ENCODE measurements around the gene SLC15A4. TPM values are rescaled to one million over a fixed set of nuclear protein-coding genes. Genes with fewer than 3 reads are reported as not detected.

The SLC15A4 gene
- total and polyA plus RNA-seq, 2 of the 13 experiments (the other 11 are each of a cell fraction or from before 2014, with no cell fraction given) = 17.3 to 22.7 TPM

- TF ChIP-seq, protein P1, sequence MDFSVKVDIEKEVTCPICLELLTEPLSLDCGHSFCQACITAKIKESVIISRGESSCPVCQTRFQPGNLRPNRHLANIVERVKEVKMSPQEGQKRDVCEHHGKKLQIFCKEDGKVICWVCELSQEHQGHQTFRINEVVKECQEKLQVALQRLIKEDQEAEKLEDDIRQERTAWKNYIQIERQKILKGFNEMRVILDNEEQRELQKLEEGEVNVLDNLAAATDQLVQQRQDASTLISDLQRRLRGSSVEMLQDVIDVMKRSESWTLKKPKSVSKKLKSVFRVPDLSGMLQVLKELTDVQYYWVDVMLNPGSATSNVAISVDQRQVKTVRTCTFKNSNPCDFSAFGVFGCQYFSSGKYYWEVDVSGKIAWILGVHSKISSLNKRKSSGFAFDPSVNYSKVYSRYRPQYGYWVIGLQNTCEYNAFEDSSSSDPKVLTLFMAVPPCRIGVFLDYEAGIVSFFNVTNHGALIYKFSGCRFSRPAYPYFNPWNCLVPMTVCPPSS (IDR thresholded peaks at IDR 0.05) = no peak
- TF ChIP-seq, protein P2, sequence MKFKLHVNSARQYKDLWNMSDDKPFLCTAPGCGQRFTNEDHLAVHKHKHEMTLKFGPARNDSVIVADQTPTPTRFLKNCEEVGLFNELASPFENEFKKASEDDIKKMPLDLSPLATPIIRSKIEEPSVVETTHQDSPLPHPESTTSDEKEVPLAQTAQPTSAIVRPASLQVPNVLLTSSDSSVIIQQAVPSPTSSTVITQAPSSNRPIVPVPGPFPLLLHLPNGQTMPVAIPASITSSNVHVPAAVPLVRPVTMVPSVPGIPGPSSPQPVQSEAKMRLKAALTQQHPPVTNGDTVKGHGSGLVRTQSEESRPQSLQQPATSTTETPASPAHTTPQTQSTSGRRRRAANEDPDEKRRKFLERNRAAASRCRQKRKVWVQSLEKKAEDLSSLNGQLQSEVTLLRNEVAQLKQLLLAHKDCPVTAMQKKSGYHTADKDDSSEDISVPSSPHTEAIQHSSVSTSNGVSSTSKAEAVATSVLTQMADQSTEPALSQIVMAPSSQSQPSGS (CRISPR knock-in tag; IDR thresholded peaks at IDR 0.05) = no peak
- no peak for TF ChIP-seq SRY (CRISPR knock-in tag; IDR thresholded peaks at IDR 0.05)
- TF ChIP-seq JUNB (CRISPR knock-in tag; IDR thresholded peaks at IDR 0.05; ENCODE audit: borderline replicate concordance) = no peak
- no peak for TF ChIP-seq ZNF772 (CRISPR knock-in tag; IDR thresholded peaks at IDR 0.05)
- no peak for TF ChIP-seq ZNF878 (CRISPR knock-in tag; IDR thresholded peaks at IDR 0.05)
- TF ChIP-seq ARID4A (CRISPR knock-in tag; IDR thresholded peaks at IDR 0.05; ENCODE audit: borderline replicate concordance) = no peak
- TF ChIP-seq FOXP1 (IDR thresholded peaks at IDR 0.05) = no peak
- TF ChIP-seq FOXP1 (CRISPR knock-in tag; IDR thresholded peaks at IDR 0.05) = no peak
Observed at GRCh38 chr12:128810182-128811127, 13.3 kb downstream of the SLC15A4 start (continued).
